ENCODE results near the gene CARD18. TPM values are rescaled to one million over a fixed set of nuclear protein-coding genes. Genes with fewer than 3 reads are reported as not detected.
"Not testable (repeated sequence)": the region's sequence is repeated elsewhere in the genome, so short reads cannot be mapped to it uniquely, and the experiment has no call there.

CARD18 gene
- total RNA-seq, 4 donors from 2014 or later, result not detected

DNA sequence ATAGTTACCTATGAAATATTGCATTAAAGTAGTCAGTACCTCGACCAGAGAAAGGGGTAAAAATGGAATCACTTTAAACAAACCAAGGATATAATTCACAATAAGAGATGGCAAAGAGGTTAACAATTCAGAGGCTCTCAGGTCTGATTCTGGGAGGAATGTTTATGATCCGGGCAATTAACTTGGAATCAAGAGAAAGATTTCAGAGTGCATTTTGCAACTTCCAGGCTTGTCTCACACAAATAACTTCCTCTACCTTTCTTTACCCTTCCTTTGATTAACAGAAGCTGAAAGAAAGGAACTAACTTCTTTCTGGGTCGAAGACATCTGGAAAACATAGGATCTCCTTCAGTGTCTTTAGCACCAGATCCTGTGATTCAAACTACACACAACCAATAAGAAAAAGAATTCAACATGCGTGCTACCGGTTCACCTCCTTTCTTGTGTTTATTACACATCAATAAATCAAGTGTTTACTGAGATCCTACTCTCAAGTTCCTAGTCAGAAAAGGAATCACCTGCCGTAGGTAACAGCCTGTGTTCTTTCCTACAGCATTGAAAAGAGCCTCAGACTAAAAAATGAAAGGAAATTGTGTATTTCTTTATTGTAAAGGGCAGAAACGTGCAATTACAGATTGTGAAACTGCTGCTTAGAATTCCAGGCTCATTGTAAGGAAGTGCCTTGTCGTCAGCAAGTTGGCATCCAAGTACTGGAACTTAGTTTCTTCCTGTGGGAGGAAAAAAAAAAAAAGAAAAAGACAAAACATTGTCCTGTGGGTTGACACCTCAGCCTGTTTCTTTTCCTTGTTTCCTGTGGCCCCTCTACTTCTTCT lies 29.5 kb downstream of the CARD18 start:
- ATAC-seq (peak in 1 of 2 donors; percentile 33), DNase-seq (no peak)
- Histone ChIP-seq H3K27ac (peak overlapping the region in 1 of 4 donors; percentile 52), H3K9me3 (no peaks in the 10 kb centered on the region), H3K27me3 (no peaks in the 10 kb centered on the region), H3K4me1 (no peaks in the 10 kb centered on the region), H3K4me3 (no peak overlapping the region), H3K36me3 (no peaks in the 10 kb centered on the region)
- TF ChIP-seq, protein P1, sequence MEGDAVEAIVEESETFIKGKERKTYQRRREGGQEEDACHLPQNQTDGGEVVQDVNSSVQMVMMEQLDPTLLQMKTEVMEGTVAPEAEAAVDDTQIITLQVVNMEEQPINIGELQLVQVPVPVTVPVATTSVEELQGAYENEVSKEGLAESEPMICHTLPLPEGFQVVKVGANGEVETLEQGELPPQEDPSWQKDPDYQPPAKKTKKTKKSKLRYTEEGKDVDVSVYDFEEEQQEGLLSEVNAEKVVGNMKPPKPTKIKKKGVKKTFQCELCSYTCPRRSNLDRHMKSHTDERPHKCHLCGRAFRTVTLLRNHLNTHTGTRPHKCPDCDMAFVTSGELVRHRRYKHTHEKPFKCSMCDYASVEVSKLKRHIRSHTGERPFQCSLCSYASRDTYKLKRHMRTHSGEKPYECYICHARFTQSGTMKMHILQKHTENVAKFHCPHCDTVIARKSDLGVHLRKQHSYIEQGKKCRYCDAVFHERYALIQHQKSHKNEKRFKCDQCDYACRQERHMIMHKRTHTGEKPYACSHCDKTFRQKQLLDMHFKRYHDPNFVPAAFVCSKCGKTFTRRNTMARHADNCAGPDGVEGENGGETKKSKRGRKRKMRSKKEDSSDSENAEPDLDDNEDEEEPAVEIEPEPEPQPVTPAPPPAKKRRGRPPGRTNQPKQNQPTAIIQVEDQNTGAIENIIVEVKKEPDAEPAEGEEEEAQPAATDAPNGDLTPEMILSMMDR (IDR thresholded peaks at IDR 0.05 in 4 of 5, conservative IDR thresholded peaks at IDR 0.05 in 1 of 5), result no peak
- no peak for TF ChIP-seq POLR2A (IDR thresholded peaks at IDR 0.05)
- intact Hi-C loops (cut with DNase I; ENCODE audit: low total_unique reads), result no loop called here
- in situ Hi-C loops (cut with MboI; ENCODE audit: low sequenced_read_pairs in 4 of 4), result no loop called here

DNA sequence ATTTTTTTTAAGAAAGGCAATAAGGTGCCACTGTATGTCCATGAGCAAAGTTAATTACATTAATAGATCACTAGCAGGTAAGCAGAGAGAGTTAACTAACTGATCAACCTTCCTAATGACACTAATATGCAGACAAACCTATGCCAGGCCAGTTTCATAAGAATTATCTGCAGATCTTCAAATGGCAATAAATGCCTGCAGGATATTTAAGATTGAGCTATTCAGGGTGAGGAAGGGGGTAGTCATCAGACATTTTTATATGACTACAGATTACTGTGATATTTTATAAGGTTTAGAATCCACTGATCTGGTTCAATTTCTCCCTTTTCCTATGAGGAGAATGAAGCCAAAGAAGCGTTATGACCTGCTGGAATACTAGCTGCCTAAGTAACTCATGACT lies 30.2 kb downstream of the CARD18 start:
- H3K27me3 ChIP-seq, result no peaks in the 10 kb centered on the region
- in situ Hi-C loops (cut with MboI; ENCODE audit: low sequenced_read_pairs in 4 of 4) (no loop called here), intact Hi-C loops (cut with DNase I; ENCODE audit: low total_unique reads) (no loop called here)
- TF ChIP-seq, protein P1 (IDR thresholded peaks at IDR 0.05 in 4 of 5, conservative IDR thresholded peaks at IDR 0.05 in 1 of 5), result no peak
- no peak for TF ChIP-seq POLR2A (IDR thresholded peaks at IDR 0.05)
- H3K4me3 ChIP-seq, result no peak overlapping the region
- no peaks in the 10 kb centered on the region for H3K4me1 ChIP-seq
- no peak overlapping the region for H3K27ac ChIP-seq
- ATAC-seq (no peak), DNase-seq (no peak)
- no peaks in the 10 kb centered on the region for H3K36me3 ChIP-seq
- no peaks in the 10 kb centered on the region for H3K9me3 ChIP-seq

DNA sequence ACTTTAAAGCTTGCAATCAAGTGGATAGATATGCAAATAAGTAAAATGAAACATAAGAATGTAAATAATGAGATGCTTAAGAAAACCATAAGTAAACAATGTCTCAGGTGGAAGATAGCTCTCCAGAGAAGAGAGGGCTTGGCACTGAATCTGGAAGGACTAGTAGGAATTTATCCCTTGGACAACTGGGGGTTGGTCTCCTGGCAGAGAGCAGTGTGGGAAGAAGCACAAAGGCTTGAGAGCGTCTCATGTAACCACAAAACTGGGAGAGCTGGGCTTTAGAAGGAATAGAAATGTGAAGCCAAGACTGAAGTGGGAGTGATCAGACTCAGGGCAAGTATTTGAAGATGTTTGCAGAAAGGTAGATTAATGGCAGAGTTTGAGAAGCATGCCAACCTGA lies 31.3 kb downstream of the CARD18 start:
- ATAC-seq, result no peak
- no peak for TF ChIP-seq POLR2A (IDR thresholded peaks at IDR 0.05)
- TF ChIP-seq, protein P1 (IDR thresholded peaks at IDR 0.05 in 4 of 5, conservative IDR thresholded peaks at IDR 0.05 in 1 of 5), result no peak
- Histone ChIP-seq H3K9me3 (no peaks in the 10 kb centered on the region), H3K36me3 (no peaks in the 10 kb centered on the region), H3K27me3 (no peaks in the 10 kb centered on the region), H3K4me1 (no peaks in the 10 kb centered on the region), H3K4me3 (no peak overlapping the region), H3K27ac (no peak overlapping the region)
- in situ Hi-C loops (cut with MboI; ENCODE audit: low sequenced_read_pairs in 4 of 4), result no loop called here
- no peak for DNase-seq
- intact Hi-C loops (cut with DNase I; ENCODE audit: low total_unique reads), result no loop called here

DNA sequence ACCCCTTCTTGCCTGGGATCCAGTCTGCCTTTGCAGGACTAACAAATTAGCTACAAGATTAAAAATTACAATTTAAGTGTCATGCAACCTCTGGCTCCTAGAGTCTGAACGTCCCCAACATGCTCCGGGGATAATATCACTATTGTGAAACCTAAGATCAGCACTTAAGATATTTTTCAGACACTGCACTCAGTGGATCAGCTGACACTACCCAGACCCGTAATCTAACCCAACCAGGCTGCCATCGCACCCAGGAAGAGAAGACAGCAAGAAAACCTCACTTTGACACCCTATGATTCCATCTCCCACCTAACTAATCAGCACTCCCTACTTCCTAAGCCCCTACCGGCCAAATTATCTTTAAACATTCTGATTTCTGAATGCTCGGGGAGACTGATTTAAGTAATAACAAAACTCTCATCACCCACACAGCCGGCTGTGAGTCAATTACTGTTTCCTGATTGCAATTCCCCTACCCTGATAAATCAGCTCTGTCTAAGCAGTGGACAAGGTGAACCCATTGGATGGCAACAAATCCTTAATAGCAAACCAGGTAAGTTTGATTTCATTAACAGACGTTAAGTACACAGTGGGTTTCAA lies 32.2 kb downstream of the CARD18 start:
- DNase-seq; in situ Hi-C loops (cut with MboI; ENCODE audit: low sequenced_read_pairs in 4 of 4); H3K9me3 ChIP-seq; H3K4me3 ChIP-seq; H3K4me1 ChIP-seq; H3K27me3 ChIP-seq; H3K36me3 ChIP-seq; H3K27ac ChIP-seq; intact Hi-C loops (cut with DNase I; ENCODE audit: low total_unique reads); ATAC-seq: not testable (repeated sequence)

DNA sequence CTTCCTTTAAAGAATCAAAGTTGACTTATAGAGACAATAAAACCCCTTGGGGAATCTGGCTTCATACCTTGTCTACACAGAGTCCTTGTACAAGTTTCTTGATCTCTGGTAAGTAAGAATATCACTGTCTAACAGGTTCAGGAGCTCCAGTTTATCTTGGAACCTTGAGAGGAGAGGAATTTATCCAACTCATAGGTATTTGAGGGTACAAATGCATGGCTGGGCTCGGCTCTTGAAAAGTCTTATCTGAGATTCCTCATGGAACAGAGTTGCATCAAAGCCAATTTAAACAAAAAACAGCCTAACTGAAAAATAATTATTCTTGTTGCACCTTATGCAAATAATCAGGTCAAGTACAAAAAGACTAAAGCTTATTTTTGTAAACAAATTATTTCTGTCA lies 33.4 kb downstream of the CARD18 start:
- in situ Hi-C loops (cut with MboI; ENCODE audit: low sequenced_read_pairs in 4 of 4), result no loop called here
- H3K9me3 ChIP-seq, result no peaks in the 10 kb centered on the region
- no peaks in the 10 kb centered on the region for H3K36me3 ChIP-seq
- TF ChIP-seq, protein P1 (IDR thresholded peaks at IDR 0.05 in 4 of 5, conservative IDR thresholded peaks at IDR 0.05 in 1 of 5), result no peak
- TF ChIP-seq POLR2A (IDR thresholded peaks at IDR 0.05), result no peak
- no peak overlapping the region for H3K27ac ChIP-seq
- H3K27me3 ChIP-seq, result no peaks in the 10 kb centered on the region
- DNase-seq, result no peak
- ATAC-seq, result no peak
- H3K4me1 ChIP-seq, result no peaks in the 10 kb centered on the region
- intact Hi-C loops (cut with DNase I; ENCODE audit: low total_unique reads), result no loop called here
- no peak overlapping the region for H3K4me3 ChIP-seq
